ENCODE measurements around the gene BUD31. TPM values are rescaled to one million over a fixed set of nuclear protein-coding genes. Genes with fewer than 3 reads are reported as not detected.

BUD31 gene
- total RNA-seq, 1 experiment from 2014 or later: 199 TPM

DNA sequence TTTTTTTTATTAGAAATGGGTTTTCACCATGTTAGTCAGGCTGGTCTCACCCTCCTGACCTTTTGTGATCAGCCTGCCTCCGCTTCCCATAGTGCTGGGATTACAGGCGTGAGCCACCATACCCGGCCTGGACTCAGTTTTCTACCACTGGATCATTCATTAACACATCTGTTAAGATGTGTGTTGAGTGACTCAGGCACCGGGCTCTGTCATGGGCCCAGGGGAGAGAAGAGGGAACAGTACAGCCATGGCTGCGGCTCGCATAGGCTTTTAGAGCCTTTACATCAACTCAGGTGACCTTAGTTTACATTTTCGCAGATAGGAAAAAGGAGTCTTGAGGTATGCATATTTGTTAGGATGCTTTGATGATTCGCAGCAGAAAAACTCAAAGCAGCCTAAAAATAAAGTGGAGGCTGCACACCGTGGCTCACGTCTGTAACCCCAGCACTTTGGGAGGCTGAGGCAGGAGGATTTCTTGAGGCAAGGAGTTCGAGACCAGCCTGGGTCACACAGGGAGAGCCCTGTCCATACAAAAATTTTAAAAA, 37.3 kb upstream of the BUD31 start:
- no peak overlapping the region for H3K4me3 ChIP-seq (ENCODE audit: low read depth, low read length)
- Mint-ChIP-seq H3K27ac (ENCODE audit: unreplicated experiment) (peak overlapping the region; percentile 95), H3K9me3 (ENCODE audit: unreplicated experiment) (no peaks in the 10 kb centered on the region), H3K27me3 (ENCODE audit: insufficient read depth, unreplicated experiment) (no peaks in the 10 kb centered on the region), H3K4me1 (ENCODE audit: low read depth, unreplicated experiment) (peaks cover 22% of the 10 kb centered on the region), H3K36me3 (ENCODE audit: insufficient read depth, unreplicated experiment) (peaks cover 43% of the 10 kb centered on the region), H3K4me3 (ENCODE audit: unreplicated experiment) (peak overlapping the region; percentile 58)
- no peaks in the 10 kb centered on the region for H3K27me3 ChIP-seq (replicated peaks; ENCODE audit: control insufficient read depth, insufficient read depth, low read length)
- H3K36me3 ChIP-seq (ENCODE audit: control insufficient read depth, insufficient read depth, low read length): no peaks in the 10 kb centered on the region; the same call in 1 of the 2 replicates
- no peak for DNase-seq
- ChIA-PET CTCF (no interaction called here), POLR2A (interaction anchor here (0.7 to 1.5 kb wide), 3 partner anchors 18 to 1160 kb away, joined by 3 to 17 read pairs (median 4); partner anchors contain the start of genes BHLHA15, BUD31 and PDAP1)
- BruUV-seq (replicated peaks): no TSS peak
- no peaks in the 10 kb centered on the region for H3K9me3 ChIP-seq
- intact Hi-C loops (cut with micrococcal nuclease; ENCODE audit: unreplicated experiment): no loop called here
- peaks cover 35% of the 10 kb centered on the region for H3K4me1 ChIP-seq
- TF ChIP-seq, protein P1, sequence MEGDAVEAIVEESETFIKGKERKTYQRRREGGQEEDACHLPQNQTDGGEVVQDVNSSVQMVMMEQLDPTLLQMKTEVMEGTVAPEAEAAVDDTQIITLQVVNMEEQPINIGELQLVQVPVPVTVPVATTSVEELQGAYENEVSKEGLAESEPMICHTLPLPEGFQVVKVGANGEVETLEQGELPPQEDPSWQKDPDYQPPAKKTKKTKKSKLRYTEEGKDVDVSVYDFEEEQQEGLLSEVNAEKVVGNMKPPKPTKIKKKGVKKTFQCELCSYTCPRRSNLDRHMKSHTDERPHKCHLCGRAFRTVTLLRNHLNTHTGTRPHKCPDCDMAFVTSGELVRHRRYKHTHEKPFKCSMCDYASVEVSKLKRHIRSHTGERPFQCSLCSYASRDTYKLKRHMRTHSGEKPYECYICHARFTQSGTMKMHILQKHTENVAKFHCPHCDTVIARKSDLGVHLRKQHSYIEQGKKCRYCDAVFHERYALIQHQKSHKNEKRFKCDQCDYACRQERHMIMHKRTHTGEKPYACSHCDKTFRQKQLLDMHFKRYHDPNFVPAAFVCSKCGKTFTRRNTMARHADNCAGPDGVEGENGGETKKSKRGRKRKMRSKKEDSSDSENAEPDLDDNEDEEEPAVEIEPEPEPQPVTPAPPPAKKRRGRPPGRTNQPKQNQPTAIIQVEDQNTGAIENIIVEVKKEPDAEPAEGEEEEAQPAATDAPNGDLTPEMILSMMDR (IDR thresholded peaks at IDR 0.05; ENCODE audit: insufficient read depth in 1 of 2, low read depth in 1 of 2, low read length in 1 of 2, severe bottlenecking in 1 of 2, unreplicated experiment in 1 of 2): no peak

DNA sequence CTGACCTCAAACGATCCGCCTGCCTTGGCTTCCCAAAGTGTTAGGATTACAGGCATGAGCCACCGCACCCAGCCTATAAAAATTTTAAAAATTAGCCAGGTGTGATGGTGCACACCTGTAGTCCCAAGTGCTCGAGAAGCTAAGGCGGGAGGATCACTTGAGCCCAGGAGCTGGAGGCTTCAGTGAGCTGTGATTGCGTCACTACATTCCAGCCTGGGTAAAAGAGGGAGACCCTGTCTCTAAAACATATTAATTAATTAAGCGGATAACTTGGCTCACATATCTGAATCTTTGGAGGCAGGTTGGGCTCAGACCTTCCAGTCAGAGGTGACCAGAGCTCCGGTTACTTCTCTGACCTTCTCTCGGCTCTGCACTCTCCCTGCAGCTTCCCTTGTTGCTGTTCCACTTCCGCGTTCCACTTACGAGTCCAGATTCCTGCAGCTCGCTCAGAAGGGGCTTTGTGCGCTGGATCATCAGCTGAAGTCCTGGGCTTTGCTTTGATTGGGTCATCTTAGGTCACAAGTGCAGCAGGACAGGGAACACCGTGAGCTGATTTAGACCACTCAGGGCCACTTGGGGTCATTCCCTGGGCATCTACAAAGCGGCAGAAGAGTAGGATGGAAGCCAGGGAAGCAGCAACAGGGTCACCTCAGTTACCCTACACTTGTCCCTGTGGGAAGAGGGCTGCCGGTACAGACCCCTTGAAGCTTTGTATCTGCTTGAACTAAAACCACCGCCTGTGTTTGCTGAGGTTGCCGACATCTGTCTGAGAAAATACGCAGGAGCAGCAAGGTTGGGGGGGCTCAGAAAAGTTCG, 36.3 kb upstream of the BUD31 start:
- intact Hi-C loops (cut with micrococcal nuclease; ENCODE audit: unreplicated experiment): loop anchor here (2.0 kb wide), 1 partner anchor 36 kb away; the partner anchor contains the start of genes BUD31 and PDAP1
- no peaks in the 10 kb centered on the region for H3K9me3 ChIP-seq
- DNase-seq: peak; percentile 86 to 92
- H3K36me3 ChIP-seq (ENCODE audit: control insufficient read depth, insufficient read depth, low read length): no peaks in the 10 kb centered on the region
- H3K4me3 ChIP-seq (ENCODE audit: low read depth, low read length): peak overlapping the region; percentile 31
- H3K4me1 ChIP-seq: peaks cover 35% of the 10 kb centered on the region
- no peaks in the 10 kb centered on the region for H3K9me3 Mint-ChIP-seq (ENCODE audit: unreplicated experiment)
- ChIA-PET POLR2A (interaction anchor here (0.5 to 1.5 kb wide), 6 partner anchors 10 to 1161 kb away, joined by 3 to 17 read pairs (median 4); partner anchors contain the start of genes ARPC1A, BHLHA15, BUD31 and PDAP1), CTCF (interaction anchor here (0.6 to 1.2 kb wide), 2 partner anchors 12 to 36 kb away, joined by 5 to 6 read pairs; partner anchors contain the start of genes BUD31 and PDAP1)
- no peaks in the 10 kb centered on the region for H3K27me3 Mint-ChIP-seq (ENCODE audit: insufficient read depth, unreplicated experiment)
- H3K4me1 Mint-ChIP-seq (ENCODE audit: low read depth, unreplicated experiment): peaks cover 22% of the 10 kb centered on the region
- TF ChIP-seq, protein P1 (IDR thresholded peaks at IDR 0.05; ENCODE audit: insufficient read depth in 1 of 2, low read depth in 1 of 2, low read length in 1 of 2, severe bottlenecking in 1 of 2, unreplicated experiment in 1 of 2): no peak
- BruUV-seq (replicated peaks): no TSS peak
- peaks cover 43% of the 10 kb centered on the region for H3K36me3 Mint-ChIP-seq (ENCODE audit: insufficient read depth, unreplicated experiment)
- H3K27ac Mint-ChIP-seq (ENCODE audit: unreplicated experiment): peak overlapping the region; percentile 95
- no peaks in the 10 kb centered on the region for H3K27me3 ChIP-seq (replicated peaks; ENCODE audit: control insufficient read depth, insufficient read depth, low read length)
- peak overlapping the region; percentile 77 for H3K4me3 Mint-ChIP-seq (ENCODE audit: unreplicated experiment)
